H9 (cell line): ENCODE results near the gene LIMS2. TPM values are rescaled to one million over a fixed set of nuclear protein-coding genes. Genes with fewer than 3 reads are reported as not detected.

ENCODE experiments used
- DNase-seq: peaks from one replicate; pipeline ENCODE4 v3.0.0-alpha.2; 2017
- H2AFZ ChIP-seq: one replicate; pipeline ENCODE4 v1.6.1; 2013; ENCODE audit warnings: mild to moderate bottlenecking, low read length, control low read depth, moderate library complexity
- H2AK5ac ChIP-seq: 2 replicates; pipeline ENCODE4 v1.6.1; 2013; ENCODE audit warnings: low read length, control low read depth, mixed read lengths; ENCODE audit not compliant: insufficient read length
- H2BK120ac ChIP-seq: one replicate; pipeline ENCODE4 v1.6.1; 2013; ENCODE audit warnings: low read depth, mild to moderate bottlenecking, low read length, control low read depth, inconsistent platforms; ENCODE audit not compliant: poor library complexity, severe bottlenecking
- H2BK12ac ChIP-seq: 2 replicates; pipeline ENCODE4 v1.6.1; 2013; ENCODE audit warnings: low read length, control low read depth, mixed read lengths, low read depth; ENCODE audit not compliant: insufficient read length
- H2BK15ac ChIP-seq: 2 replicates; pipeline ENCODE4 v1.6.1; 2013; ENCODE audit warnings: low read depth, low read length, control low read depth
- H2BK20ac ChIP-seq: one replicate; pipeline ENCODE4 v1.6.1; 2013; ENCODE audit warnings: low read depth, mild to moderate bottlenecking, low read length, control low read depth, inconsistent platforms; ENCODE audit not compliant: poor library complexity, severe bottlenecking
- H2BK5ac ChIP-seq: 2 replicates; pipeline ENCODE4 v1.6.1; 2013; ENCODE audit warnings: low read length, control low read depth, mixed read lengths; ENCODE audit not compliant: insufficient read length
- H3K14ac ChIP-seq: 2 replicates; pipeline ENCODE4 v1.6.1; 2013; ENCODE audit warnings: low read length, control low read depth; ENCODE audit not compliant: insufficient read depth
- H3K18ac ChIP-seq: 2 replicates; pipeline ENCODE4 v1.6.1; 2013; ENCODE audit warnings: low read depth, mild to moderate bottlenecking, mixed read lengths, low read length, control low read depth; ENCODE audit not compliant: insufficient read length
- H3K23ac ChIP-seq: 2 replicates; pipeline ENCODE4 v1.6.1; 2013; ENCODE audit warnings: low read length, control low read depth, mixed read lengths, low read depth; ENCODE audit not compliant: insufficient read length
- H3K23me2 ChIP-seq: 2 replicates; pipeline ENCODE4 v1.6.1; 2013; ENCODE audit warnings: low read depth, mild to moderate bottlenecking, mixed read lengths, low read length, control low read depth; ENCODE audit not compliant: insufficient read length, poor library complexity, severe bottlenecking
- H3K27ac ChIP-seq: 2 replicates; pipeline ENCODE4 v1.5.1; 2013; ENCODE audit warnings: low read length, control low read depth, mixed read lengths, low read depth; ENCODE audit not compliant: insufficient read length
- H3K27me3 ChIP-seq: 2 replicates; pipeline ENCODE4 v1.6.1; 2013; ENCODE audit warnings: low read length, control low read depth, inconsistent platforms; ENCODE audit not compliant: insufficient read depth
- H3K4ac ChIP-seq: 2 replicates; pipeline ENCODE4 v1.6.1; 2013; ENCODE audit warnings: low read depth, mild to moderate bottlenecking, control low read depth, inconsistent platforms, low read length, moderate library complexity
- H3K4me1 ChIP-seq: 2 replicates; pipeline ENCODE4 v1.6.1; 2013; ENCODE audit warnings: low read length, control low read depth, inconsistent platforms; ENCODE audit not compliant: insufficient read depth
- H3K4me2 ChIP-seq: 2 replicates; pipeline ENCODE4 v1.6.1; 2013; ENCODE audit warnings: low read length, control low read depth, mixed read lengths; ENCODE audit not compliant: insufficient read length, insufficient read depth
- H3K56ac ChIP-seq: 2 replicates; pipeline ENCODE4 v1.6.1; 2013; ENCODE audit warnings: low read depth, mild to moderate bottlenecking, mixed read lengths, low read length, control low read depth; ENCODE audit not compliant: insufficient read length
- H3K79me1 ChIP-seq: 2 replicates; pipeline ENCODE4 v1.6.1; 2013; ENCODE audit warnings: low read depth, mild to moderate bottlenecking, moderate library complexity, low read length, control low read depth, inconsistent platforms; ENCODE audit not compliant: insufficient read depth, poor library complexity, severe bottlenecking
- H3K79me2 ChIP-seq: 2 replicates; pipeline ENCODE4 v1.6.1; 2013; ENCODE audit warnings: low read length, control low read depth, inconsistent platforms; ENCODE audit not compliant: insufficient read depth
- H3K9ac ChIP-seq: 2 replicates; pipeline ENCODE4 v1.6.1; 2013; ENCODE audit warnings: low read length, control low read depth, mixed read lengths; ENCODE audit not compliant: insufficient read length; ENCODE audit errors: extremely low read depth
- H3K9me3 ChIP-seq: one replicate; pipeline ENCODE4 v1.6.1; 2013; ENCODE audit warnings: low read depth, low read length, inconsistent platforms; ENCODE audit not compliant: control insufficient read depth
- H3T11ph ChIP-seq: one replicate; pipeline ENCODE4 v1.6.1; 2013; ENCODE audit warnings: mild to moderate bottlenecking, low read length, control low read depth, inconsistent platforms
- H4K20me1 ChIP-seq: one replicate; pipeline ENCODE4 v1.6.1; 2013; ENCODE audit not compliant: control insufficient read depth, insufficient read length, insufficient read depth
- H4K5ac ChIP-seq: 2 replicates; pipeline ENCODE4 v1.6.1; 2013; ENCODE audit warnings: low read depth, mild to moderate bottlenecking, mixed read lengths, low read length, control low read depth; ENCODE audit not compliant: insufficient read length
- H4K8ac ChIP-seq: replicated peaks from 2 replicates; pipeline ENCODE4 v1.6.1; 2013; ENCODE audit warnings: low read length, control low read depth, mixed read lengths, low read depth; ENCODE audit not compliant: insufficient read length
- H4K91ac ChIP-seq: 2 replicates; pipeline ENCODE4 v1.6.1; 2013; ENCODE audit warnings: low read depth, mild to moderate bottlenecking, moderate library complexity, mixed read lengths, low read length, control low read depth; ENCODE audit not compliant: insufficient read length
- H3K27ac Mint-ChIP-seq, 3 experiments: 2 replicates in 2 of 3; 3 replicates in 1 of 3; pipeline ENCODE4 v1.8.0; 2020 to 2021; ENCODE audit warnings: mixed read lengths in 3 of 3, mild to moderate bottlenecking in 1 of 3, moderate library complexity in 1 of 3
- H3K27me3 Mint-ChIP-seq: 2 replicates; pipeline ENCODE4 v1.8.0; 2021; ENCODE audit warnings: low read depth, mild to moderate bottlenecking, moderate library complexity, mixed read lengths
- H3K36me3 Mint-ChIP-seq, 3 experiments: 2 replicates in 2 of 3; 3 replicates in 1 of 3; pipeline ENCODE4 v1.8.0; 2020 to 2021; ENCODE audit warnings: low read depth in 3 of 3, mixed read lengths in 3 of 3; ENCODE audit not compliant: insufficient read depth in 1 of 3
- H3K4me1 Mint-ChIP-seq, 2 experiments: 2 replicates each; pipeline ENCODE4 v1.8.0; 2020; ENCODE audit warnings: mixed read lengths in 2 of 2
- H3K4me3 Mint-ChIP-seq, 2 experiments: 2 replicates in 1 of 2; 3 replicates in 1 of 2; pipeline ENCODE4 v1.8.0; 2020 to 2021; ENCODE audit warnings: mild to moderate bottlenecking in 2 of 2, mixed read lengths in 2 of 2, moderate library complexity in 1 of 2
- H3K9me3 Mint-ChIP-seq, 2 experiments: 2 replicates in 1 of 2; 3 replicates in 1 of 2; pipeline ENCODE4 v1.8.0; 2020; ENCODE audit warnings: mild to moderate bottlenecking in 2 of 2, mixed read lengths in 2 of 2, moderate library complexity in 1 of 2
- CTCF ChIP-seq: fragments of 200-600 bp; sonication (generic); conservative IDR thresholded peaks from 3 replicates; pipeline ENCODE4 v1.8.0; 2021; ENCODE audit warnings: antibody characterized with exemption, mild to moderate bottlenecking
- WGBS: extraction: QIAGEN DNeasy Blood & Tissue Kit; methylation state at CpG from one replicate; pipeline ENCODE4 v1.1.7; 2013; ENCODE audit warnings: missing lambda C conversion rate, low lambda C conversion rate, mixed read lengths; ENCODE audit not compliant: insufficient read length; ENCODE audit errors: extremely low coverage; 5-methylcytosine and 5-hydroxymethylcytosine counted together
- total RNA-seq: library from RNA; stranded (reverse); gene quantifications from 2 replicates; pipeline ENCODE4 v1.2.1, GENCODE V29; 2021

The LIMS2 gene
- total RNA-seq, 1 experiment from 2014 or later, result 5.9 TPM

GRCh38 chr2:127672341-127673224 lies 2.7 kb downstream of the LIMS2 start:
- H3K79me1 ChIP-seq, result no peaks in the 10 kb centered on the region
- no peak overlapping the region for H4K8ac ChIP-seq
- DNase-seq, result no peak
- no peak overlapping the region for H3K4ac ChIP-seq
- H3K4me3 Mint-ChIP-seq, result no peak overlapping the region
- H4K5ac ChIP-seq, result no peak overlapping the region
- peaks cover 6 to 10% of the 10 kb centered on the region in 2 experiments; a peak in 3 of 4 replicates for H3K4me1 Mint-ChIP-seq
- H3K27ac Mint-ChIP-seq, result no peak overlapping the region
- H2BK120ac ChIP-seq, result no peak overlapping the region
- peaks cover 6% of the 10 kb centered on the region for H3K23me2 ChIP-seq
- H3K36me3 Mint-ChIP-seq, result no peaks in the 10 kb centered on the region; a peak in 1 of 7 replicates
- no peaks in the 10 kb centered on the region for H3K9me3 Mint-ChIP-seq
- no peak overlapping the region for H2AK5ac ChIP-seq
- no peak overlapping the region for H3K23ac ChIP-seq
- H3K27me3 Mint-ChIP-seq, result peaks cover 75% of the 10 kb centered on the region
- no peak overlapping the region for H2BK5ac ChIP-seq
- WGBS, result no CpG with 5 or more reads among the region's 20 CpGs
- no peak overlapping the region for H4K91ac ChIP-seq
- TF ChIP-seq CTCF, result no peak
- H2BK12ac ChIP-seq, result no peak overlapping the region
- no peak overlapping the region for H3K18ac ChIP-seq
- H2BK15ac ChIP-seq, result no peak overlapping the region
- H3K56ac ChIP-seq, result no peak overlapping the region
- no peak overlapping the region for H3K27ac ChIP-seq
- H3K9ac ChIP-seq, result no peak overlapping the region
- H3K4me2 ChIP-seq, result no peak overlapping the region
- no peaks in the 10 kb centered on the region for H3K9me3 ChIP-seq
- no peaks in the 10 kb centered on the region for H4K20me1 ChIP-seq
- H2BK20ac ChIP-seq, result no peak overlapping the region
- no peak overlapping the region for H2AFZ ChIP-seq
- peaks cover 13% of the 10 kb centered on the region for H3K27me3 ChIP-seq
- no peaks in the 10 kb centered on the region for H3K4me1 ChIP-seq
- no peaks in the 10 kb centered on the region for H3K79me2 ChIP-seq
- H3K14ac ChIP-seq, result no peak overlapping the region
- no peak overlapping the region for H3T11ph ChIP-seq
